NCI-H226 (cell line): ENCODE results near the gene SLC50A1.

Source experiments
- DNase-seq: peaks from one replicate; pipeline ENCODE4 v3.0.0-alpha.2; 2015

Gene SLC50A1

GRCh38 chr1:155135415-155136028 lies at the start of gene SLC50A1:
TSS of gene SLC50A1 (plus strand) at chr1:155135852. CDS start at chr1:155135912, 60 bp downstream.
- peak; percentile 94 for DNase-seq

- peak; percentile 43 for DNase-seq
Measured at GRCh38 chr1:155086128-155086741, 49.4 kb upstream of the SLC50A1 start.

GRCh38 chr1:155086856-155087535 lies 48.7 kb upstream of the SLC50A1 start:
- DNase-seq, result no peak

- peak; percentile 62 for DNase-seq
Measured at GRCh38 chr1:155091071-155092051, 44.3 kb upstream of the SLC50A1 start.

- no peak for DNase-seq
Measured at GRCh38 chr1:155092131-155092530, 43.5 kb upstream of the SLC50A1 start.

- no peak for DNase-seq
Measured at GRCh38 chr1:155092641-155093040, 43.0 kb upstream of the SLC50A1 start.

GRCh38 chr1:155093911-155094621 lies 41.6 kb upstream of the SLC50A1 start:
- peak; percentile 37 for DNase-seq

GRCh38 chr1:155094622-155094948 lies 41.1 kb upstream of the SLC50A1 start:
- DNase-seq, result no peak

GRCh38 chr1:155099331-155099730 lies 36.3 kb upstream of the SLC50A1 start:
- DNase-seq, result no peak

- no peak for DNase-seq
Measured at GRCh38 chr1:155103325-155103724, 32.3 kb upstream of the SLC50A1 start.

GRCh38 chr1:155104605-155105534 lies 30.8 kb upstream of the SLC50A1 start:
- DNase-seq, result no peak

- DNase-seq, result no peak
Measured at GRCh38 chr1:155105604-155106011, 30.0 kb upstream of the SLC50A1 start.

- no peak for DNase-seq
Measured at GRCh38 chr1:155106862-155107261, 28.8 kb upstream of the SLC50A1 start.

- DNase-seq, result no peak
Measured at GRCh38 chr1:155107309-155108264, 28.1 kb upstream of the SLC50A1 start.

- no peak for DNase-seq
Measured at GRCh38 chr1:155108296-155108695, 27.4 kb upstream of the SLC50A1 start.

- DNase-seq, result no peak
Measured at GRCh38 chr1:155110381-155110780, 25.3 kb upstream of the SLC50A1 start.

GRCh38 chr1:155110826-155111225 lies 24.8 kb upstream of the SLC50A1 start:
- no peak for DNase-seq

- DNase-seq, result no peak
Measured at GRCh38 chr1:155113450-155113980, 22.1 kb upstream of the SLC50A1 start.

- DNase-seq, result no peak
Measured at GRCh38 chr1:155116113-155116764, 19.4 kb upstream of the SLC50A1 start.
